Erythroblast (primary cell): ENCODE measurements around the gene REPIN1.

ENCODE experiments used
- GATA1 ChIP-seq: IDR thresholded peaks from 2 replicates; pipeline ENCODE4 v1.6.1; 2011; ENCODE audit warnings: low read depth, mild to moderate bottlenecking, control low read depth, low read length, moderate library complexity
- POLR2A ChIP-seq: IDR thresholded peaks from 2 replicates; pipeline ENCODE4 v1.6.1; 2011; ENCODE audit warnings: mild to moderate bottlenecking, low read length

DNA sequence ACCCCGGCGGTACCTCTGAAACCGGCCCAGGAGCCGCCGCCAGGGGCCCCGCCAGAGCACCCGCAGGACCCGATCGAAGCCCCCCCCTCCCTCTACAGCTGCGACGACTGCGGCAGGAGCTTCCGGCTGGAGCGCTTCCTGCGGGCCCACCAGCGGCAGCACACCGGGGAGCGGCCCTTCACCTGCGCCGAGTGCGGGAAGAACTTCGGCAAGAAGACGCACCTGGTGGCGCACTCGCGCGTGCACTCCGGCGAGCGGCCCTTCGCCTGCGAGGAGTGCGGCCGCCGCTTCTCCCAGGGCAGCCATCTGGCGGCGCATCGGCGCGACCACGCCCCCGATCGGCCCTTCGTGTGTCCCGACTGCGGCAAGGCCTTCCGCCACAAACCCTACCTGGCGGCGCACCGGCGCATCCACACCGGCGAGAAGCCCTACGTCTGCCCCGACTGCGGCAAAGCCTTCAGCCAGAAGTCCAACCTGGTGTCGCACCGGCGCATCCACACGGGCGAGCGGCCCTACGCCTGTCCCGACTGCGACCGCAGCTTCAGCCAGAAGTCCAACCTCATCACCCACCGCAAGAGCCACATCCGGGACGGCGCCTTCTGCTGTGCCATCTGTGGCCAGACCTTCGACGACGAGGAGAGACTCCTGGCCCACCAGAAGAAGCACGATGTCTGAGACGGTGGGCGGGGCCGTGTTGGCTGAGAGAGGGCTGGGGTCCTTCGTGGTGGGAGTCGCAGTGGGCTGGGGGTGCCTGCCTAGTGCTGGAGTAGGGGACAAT, 3.8 kb downstream of the REPIN1 start:
- TF ChIP-seq POLR2A (no peak), GATA1 (no peak)
